ENCODE results near the gene RBM4B.

GRCh38 chr11:66685276-66686099 is 7.8 kb upstream of the RBM4B start:
- TF ChIP-seq, protein P1, sequence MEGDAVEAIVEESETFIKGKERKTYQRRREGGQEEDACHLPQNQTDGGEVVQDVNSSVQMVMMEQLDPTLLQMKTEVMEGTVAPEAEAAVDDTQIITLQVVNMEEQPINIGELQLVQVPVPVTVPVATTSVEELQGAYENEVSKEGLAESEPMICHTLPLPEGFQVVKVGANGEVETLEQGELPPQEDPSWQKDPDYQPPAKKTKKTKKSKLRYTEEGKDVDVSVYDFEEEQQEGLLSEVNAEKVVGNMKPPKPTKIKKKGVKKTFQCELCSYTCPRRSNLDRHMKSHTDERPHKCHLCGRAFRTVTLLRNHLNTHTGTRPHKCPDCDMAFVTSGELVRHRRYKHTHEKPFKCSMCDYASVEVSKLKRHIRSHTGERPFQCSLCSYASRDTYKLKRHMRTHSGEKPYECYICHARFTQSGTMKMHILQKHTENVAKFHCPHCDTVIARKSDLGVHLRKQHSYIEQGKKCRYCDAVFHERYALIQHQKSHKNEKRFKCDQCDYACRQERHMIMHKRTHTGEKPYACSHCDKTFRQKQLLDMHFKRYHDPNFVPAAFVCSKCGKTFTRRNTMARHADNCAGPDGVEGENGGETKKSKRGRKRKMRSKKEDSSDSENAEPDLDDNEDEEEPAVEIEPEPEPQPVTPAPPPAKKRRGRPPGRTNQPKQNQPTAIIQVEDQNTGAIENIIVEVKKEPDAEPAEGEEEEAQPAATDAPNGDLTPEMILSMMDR (IDR thresholded peaks at IDR 0.05), result no peak
- TF ChIP-seq POLR2AphosphoS5 (IDR thresholded peaks at IDR 0.05; ENCODE audit: low read depth, low read length), result no peak
- TF ChIP-seq REST (IDR thresholded peaks at IDR 0.05; ENCODE audit: insufficient read depth in 1 of 2, low read depth in 2 of 2, low read length in 1 of 2), result no peak
